Stimulated activated CD8-positive, alpha-beta memory T cell treated with anti-CD3 and anti-CD28 coated beads, Interleukin-12 subunit alpha, Interleukin-12 subunit beta, amount 100 ng/mL, for 4 hours (primary cell): ENCODE results near the gene PSMC3IP.

Experiments
- DNase-seq: peaks from one replicate; pipeline ENCODE4 v3.0.0-alpha.2; 2020; ENCODE audit warnings: low read depth

Gene PSMC3IP

DNA sequence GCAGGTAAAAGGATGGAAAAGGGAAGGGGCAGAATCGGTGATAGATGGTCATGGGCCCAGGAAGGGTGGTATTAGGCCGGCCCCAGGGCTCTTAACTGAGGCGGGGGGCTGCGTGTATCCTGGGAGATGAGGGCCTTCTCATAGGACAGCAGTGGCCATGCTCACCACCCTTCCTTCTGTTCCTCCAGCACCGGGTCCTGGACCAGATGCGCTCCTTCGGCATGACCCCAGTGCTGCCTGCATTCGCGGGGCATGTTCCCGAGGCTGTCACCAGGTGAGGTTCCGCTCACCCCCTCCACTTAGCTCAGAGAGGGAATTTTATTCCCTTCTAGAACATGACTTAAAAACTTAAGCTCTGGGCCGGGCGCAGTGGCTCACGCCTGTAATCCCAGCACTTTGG lies 39.0 kb downstream of the PSMC3IP start:
- no peak for DNase-seq

GRCh38 chr17:42537826-42538451 lies 39.6 kb downstream of the PSMC3IP start:
- DNase-seq, result no peak

DNA sequence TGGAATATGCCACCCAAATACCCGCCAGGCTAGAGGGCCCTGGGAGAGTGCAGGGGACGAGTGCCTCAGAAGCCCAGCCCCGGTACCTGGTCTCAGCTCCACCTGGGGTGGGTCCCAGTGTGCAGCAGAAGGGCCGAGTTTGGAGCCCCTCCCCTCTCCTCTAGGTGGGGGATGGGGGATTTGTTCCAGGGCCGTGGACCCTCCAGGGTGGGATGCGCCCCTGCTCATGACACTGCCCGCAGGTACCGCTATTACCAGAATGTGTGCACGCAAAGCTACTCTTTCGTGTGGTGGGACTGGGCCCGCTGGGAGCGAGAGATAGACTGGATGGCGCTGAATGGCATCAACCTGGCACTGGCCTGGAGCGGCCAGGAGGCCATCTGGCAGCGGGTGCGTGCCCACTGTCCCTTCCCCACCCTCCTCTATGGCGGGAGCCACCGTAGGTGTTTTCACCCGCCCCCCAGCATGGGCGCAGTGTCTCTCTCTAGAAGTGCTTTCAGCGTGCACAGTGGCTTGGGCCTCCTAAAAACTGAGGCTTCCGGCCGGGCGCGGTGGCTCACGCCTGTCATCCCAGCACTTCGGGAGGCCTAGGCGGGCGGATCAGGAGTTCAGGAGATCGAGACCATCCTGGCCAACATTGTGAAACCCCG lies 40.2 kb downstream of the PSMC3IP start:
- DNase-seq, result no peak

- DNase-seq, result peak; percentile 55
Measured at GRCh38 chr17:42536372-42537155, 41.0 kb downstream of the PSMC3IP start.

DNA sequence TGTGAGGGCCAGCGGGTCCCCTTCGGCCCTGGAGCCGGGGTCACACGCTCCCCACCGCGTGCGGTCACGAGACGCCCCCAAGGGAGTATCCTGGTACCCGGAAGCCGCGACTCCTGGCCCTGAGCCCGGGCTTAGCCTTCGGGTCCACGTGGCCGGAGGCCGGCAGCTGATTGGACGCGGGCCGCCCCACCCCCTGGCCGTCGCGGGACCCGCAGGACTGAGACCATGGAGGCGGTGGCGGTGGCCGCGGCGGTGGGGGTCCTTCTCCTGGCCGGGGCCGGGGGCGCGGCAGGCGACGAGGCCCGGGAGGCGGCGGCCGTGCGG lies 41.5 kb downstream of the PSMC3IP start, which contains the start of gene NAGLU:
Gene NAGLU (plus strand): TSS at position 194 of the 324 bp plus-strand sequence. CDS start 32 bp downstream, at position 226.
- DNase-seq, result peak; percentile 71

DNA sequence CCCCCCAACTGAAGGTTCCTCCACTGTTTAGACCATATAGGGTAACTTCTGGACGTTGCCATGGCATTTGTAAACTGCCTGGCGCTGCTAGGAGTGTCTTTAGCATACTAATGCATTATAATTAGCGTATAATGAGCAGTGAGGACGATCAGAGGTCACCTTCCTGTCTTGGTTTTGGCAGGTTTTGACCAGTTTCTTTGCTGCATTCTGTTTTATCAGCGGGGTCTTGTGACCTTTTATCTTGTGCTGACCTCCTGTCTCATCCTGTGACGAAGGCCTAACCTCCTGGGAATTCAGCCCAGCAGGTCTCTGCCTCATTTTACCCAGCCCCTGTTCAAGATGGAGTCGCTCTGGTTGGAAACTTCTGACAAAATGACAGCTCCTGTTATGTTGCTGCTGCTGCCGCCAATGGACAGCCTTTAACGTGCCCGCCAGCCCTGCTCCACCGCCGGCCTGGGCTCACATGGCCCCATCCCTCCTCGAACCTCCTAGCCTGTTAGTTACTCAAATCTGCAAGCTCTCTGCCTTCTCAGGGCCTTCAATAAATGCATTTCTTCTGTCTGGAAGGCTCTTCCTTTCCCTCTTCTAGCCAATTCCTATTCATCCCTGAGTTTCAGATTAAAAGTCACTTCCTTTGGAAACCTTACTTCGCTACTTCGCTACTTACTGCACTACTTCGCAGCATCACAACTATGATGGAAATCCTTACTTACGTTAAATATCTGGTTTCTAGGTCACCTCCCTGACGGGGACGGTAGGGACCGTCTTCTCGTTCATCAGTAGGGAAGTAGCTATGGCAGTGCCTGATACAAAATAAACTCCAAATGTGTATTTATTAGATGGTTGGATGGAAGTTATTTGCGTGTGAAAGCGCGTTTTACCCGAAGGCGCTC lies 42.1 kb downstream of the PSMC3IP start:
- no peak for DNase-seq

- peak; percentile 37 for DNase-seq
Measured at GRCh38 chr17:42531455-42532354, 45.8 kb downstream of the PSMC3IP start.

DNA sequence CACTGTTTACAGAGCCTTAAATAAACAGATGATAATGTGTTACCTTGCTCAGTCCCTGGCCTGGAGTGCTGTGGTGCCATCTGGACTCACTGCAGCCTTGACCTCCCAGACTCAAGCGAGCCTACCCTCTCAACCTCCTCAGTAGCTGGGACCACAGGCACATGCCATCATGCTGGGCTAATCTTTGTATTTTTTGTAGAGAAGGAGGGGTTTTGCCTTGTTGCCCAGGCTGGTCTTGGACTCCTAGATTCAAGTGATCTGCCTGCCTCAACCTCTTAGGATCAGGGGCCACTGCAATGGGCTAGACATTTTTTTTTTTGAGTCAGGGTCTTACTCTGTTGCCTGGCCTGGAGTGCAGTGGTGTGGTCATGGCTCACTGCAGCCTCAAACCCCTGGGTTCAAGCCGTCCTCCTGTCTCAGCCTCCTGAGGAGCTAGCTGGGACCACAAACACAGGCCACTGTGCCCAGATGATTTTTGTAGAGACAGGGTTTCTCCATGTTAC lies 46.5 kb downstream of the PSMC3IP start:
- DNase-seq, result no peak

- no peak for DNase-seq
Measured at GRCh38 chr17:42529061-42529460, 48.5 kb downstream of the PSMC3IP start.

DNA sequence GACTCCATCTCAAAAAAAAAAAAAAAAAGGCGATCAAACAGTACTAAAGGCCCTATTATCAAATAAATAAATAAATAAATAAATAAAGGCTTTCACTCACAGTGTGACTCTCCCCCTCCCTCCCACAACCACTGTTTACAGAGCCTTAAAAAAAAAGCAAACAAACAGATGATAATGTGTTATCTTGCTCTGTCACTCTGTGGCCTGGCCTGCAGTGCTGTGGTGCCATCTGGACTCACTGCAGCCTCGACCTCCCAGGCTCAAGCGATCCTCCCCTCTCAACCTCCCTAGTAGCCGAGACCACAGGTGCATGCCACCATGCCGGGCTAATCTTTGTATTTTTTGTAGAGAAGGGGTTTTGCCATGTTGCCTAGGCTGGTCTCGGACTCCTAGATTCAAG lies 49.6 kb downstream of the PSMC3IP start:
- no peak for DNase-seq

- DNase-seq, result no peak
Measured at GRCh38 chr17:42526031-42526444, 51.5 kb downstream of the PSMC3IP start.

GRCh38 chr17:42525221-42525620 lies 52.3 kb downstream of the PSMC3IP start:
- no peak for DNase-seq

DNA sequence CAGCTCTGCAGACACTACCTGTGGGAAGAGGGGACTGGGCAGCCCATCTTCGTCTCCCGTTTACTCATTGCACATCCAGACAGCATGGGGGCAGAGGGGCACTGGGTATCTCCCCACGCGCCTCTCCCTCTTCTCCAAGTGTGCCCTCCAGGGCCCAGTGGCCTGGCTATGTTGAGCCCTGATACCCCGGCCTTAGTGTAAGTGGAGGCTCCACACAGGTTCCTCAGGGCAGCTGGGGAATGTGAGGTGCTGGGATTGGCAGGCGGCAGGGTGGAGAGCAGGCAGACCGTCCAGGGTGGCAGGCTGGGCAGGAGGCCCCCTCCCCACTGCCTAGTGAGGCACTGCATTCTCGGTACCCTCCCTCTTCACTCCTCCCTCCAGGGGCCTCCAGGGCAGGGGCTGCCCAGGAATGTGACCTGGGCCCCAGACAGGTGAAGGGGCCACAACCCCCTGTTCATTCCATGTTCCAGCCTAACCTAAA lies 54.7 kb downstream of the PSMC3IP start:
- no peak for DNase-seq
